DMS114 treated with DMSO at 0.1 percent for 48 hours (cell line): Measurements from ENCODE around the gene CELF4.
"Not testable (repeated sequence)": the region's sequence is repeated elsewhere in the genome, so short reads cannot be mapped to it uniquely, and the experiment has no call there.

Experiments
- DNase-seq: peaks from one replicate; lab custom pipeline; 2025; ENCODE audit not compliant: unreplicated experiment; lab: John Stamatoyannopoulos, UW

Gene CELF4

GRCh38 chr18:37473195-37473840 is 92.3 kb downstream of the CELF4 start:
- DNase-seq, result no peak

GRCh38 chr18:37471637-37472036 is 94.0 kb downstream of the CELF4 start:
- DNase-seq, result no peak

GRCh38 chr18:37470986-37471385 is 94.6 kb downstream of the CELF4 start:
- DNase-seq, result no peak

- no peak for DNase-seq
Observed at GRCh38 chr18:37467002-37467662, 98.5 kb downstream of the CELF4 start.

- DNase-seq, result no peak
Observed at GRCh38 chr18:37465958-37466357, 99.6 kb downstream of the CELF4 start.

- no peak for DNase-seq
Observed at GRCh38 chr18:37464257-37464656, 101.3 kb downstream of the CELF4 start.

GRCh38 chr18:37461329-37461728 is 104.3 kb downstream of the CELF4 start:
- not testable (repeated sequence) for DNase-seq

- no peak for DNase-seq
Observed at GRCh38 chr18:37460604-37461003, 105.0 kb downstream of the CELF4 start.

GRCh38 chr18:37458697-37459096 is 106.9 kb downstream of the CELF4 start:
- no peak for DNase-seq

GRCh38 chr18:37457753-37458152 is 107.8 kb downstream of the CELF4 start:
- no peak for DNase-seq

- DNase-seq, result no peak
Observed at GRCh38 chr18:37457341-37457740, 108.3 kb downstream of the CELF4 start.

GRCh38 chr18:37456873-37457272 is 108.7 kb downstream of the CELF4 start:
- no peak for DNase-seq

- no peak for DNase-seq
Observed at GRCh38 chr18:37456395-37456794, 109.2 kb downstream of the CELF4 start.

- DNase-seq, result no peak
Observed at GRCh38 chr18:37453752-37454151, 111.8 kb downstream of the CELF4 start.

- DNase-seq, result no peak
Observed at GRCh38 chr18:37452682-37453385, 112.8 kb downstream of the CELF4 start.

GRCh38 chr18:37452015-37452414 is 113.6 kb downstream of the CELF4 start:
- DNase-seq, result no peak

- DNase-seq, result no peak
Observed at GRCh38 chr18:37451239-37451825, 114.3 kb downstream of the CELF4 start.

- no peak for DNase-seq
Observed at GRCh38 chr18:37450434-37451132, 115.0 kb downstream of the CELF4 start.

- no peak for DNase-seq
Observed at GRCh38 chr18:37449618-37450017, 116.0 kb downstream of the CELF4 start.

GRCh38 chr18:37448946-37449345 is 116.7 kb downstream of the CELF4 start:
- DNase-seq, result no peak
